Lung (tissue), 12 donors: ENCODE data around the gene RTP5. TPM values are rescaled to one million over a fixed set of nuclear protein-coding genes. Genes with fewer than 3 reads are reported as not detected.
A peak's percentile ranks its signal among the peaks of the same experiment; 100 is the strongest.

ENCODE experiments used
- ATAC-seq: fragments of 200-7000 bp; cut with Tn5 transposase; one replicate; pipeline ENCODE4 v1.9.1; 2020; ENCODE audit warnings: moderate number of reproducible peaks; ENCODE audit not compliant: insufficient read depth, low FRiP score
- DNase-seq, 3 donors: peaks; one replicate each; pipeline ENCODE4 v3.0.0-alpha.2; 2013 to 2017
- H3K27ac ChIP-seq, 2 donors: one replicate each; pipeline ENCODE4 v1.5.1; 2013; ENCODE audit warnings: mild to moderate bottlenecking in 2 of 2, moderate library complexity in 2 of 2, control low read depth in 1 of 2, inconsistent platforms in 1 of 2, low read depth in 1 of 2, low read length in 1 of 2
- H3K27me3 ChIP-seq, 3 donors: one replicate each; pipeline ENCODE4 v1.5.1; 2013; ENCODE audit warnings: low read length in 2 of 3; ENCODE audit not compliant: control insufficient read depth in 3 of 3, insufficient read depth in 3 of 3
- H3K36me3 ChIP-seq, 4 donors: one replicate each; pipeline ENCODE4 v1.5.1; 2013; ENCODE audit warnings: low read length in 4 of 4, mild to moderate bottlenecking in 1 of 4, moderate library complexity in 1 of 4; ENCODE audit not compliant: control insufficient read depth in 4 of 4, insufficient read depth in 4 of 4
- H3K4me1 ChIP-seq, 5 donors: one replicate each; pipeline ENCODE4 v1.5.1; 2013; ENCODE audit warnings: low read length in 5 of 5, mild to moderate bottlenecking in 2 of 5, moderate library complexity in 1 of 5; ENCODE audit not compliant: control insufficient read depth in 5 of 5, insufficient read depth in 5 of 5
- H3K4me3 ChIP-seq: one replicate; pipeline ENCODE4 v1.5.1; 2013; ENCODE audit warnings: mild to moderate bottlenecking, control low read depth, moderate library complexity
- H3K9ac ChIP-seq, 2 donors: one replicate each; pipeline ENCODE4 v1.5.1; 2013; ENCODE audit warnings: low read length in 2 of 2, control low read depth in 1 of 2; ENCODE audit not compliant: insufficient read depth in 1 of 2
- H3K9me3 ChIP-seq, 4 donors: one replicate each; pipeline ENCODE4 v1.5.1; 2013; ENCODE audit warnings: low read length in 3 of 4, mild to moderate bottlenecking in 1 of 4, moderate library complexity in 1 of 4; ENCODE audit not compliant: control insufficient read depth in 4 of 4, insufficient read depth in 3 of 4
- WGBS, 2 donors: extraction: QIAGEN DNeasy Blood & Tissue Kit; methylation state at CpG; one replicate each; pipeline ENCODE4 v1.1.7; 2013; 5-methylcytosine and 5-hydroxymethylcytosine counted together
- polyA plus RNA-seq, 2 donors: library from polyadenylated mRNA; stranded (reverse); fragments of 200-250 nt; gene quantifications; one replicate each; pipeline ENCODE4 v1.2.1, GENCODE V29; 2013
- total RNA-seq, 2 donors: library from RNA; depleted of rRNA in 1 of 2; stranded (reverse); fragments of >200 nt in 1 of 2; gene quantifications; one replicate each; pipeline ENCODE4 v1.2.1, GENCODE V29; 2014 to 2021
- TF ChIP-seq, protein P1 (sequence below): IDR thresholded peaks from 2 replicates; pipeline ENCODE4 v1.5.1; 2012; ENCODE audit warnings: mild to moderate bottlenecking; ENCODE audit errors: control extremely low read depth, extremely low read depth
- donor health status: control.
- donor health status: control.
- donor health status: Bipolar disorder and iron deficiency.
- donor health status: healthy.
- donor health status: DM: yes; HTN: yes; CAD: no.

RTP5 gene
- total and polyA plus RNA-seq, 4 donors: 0.08 to 0.13 (median 0.09) TPM; not detected in 1

DNA sequence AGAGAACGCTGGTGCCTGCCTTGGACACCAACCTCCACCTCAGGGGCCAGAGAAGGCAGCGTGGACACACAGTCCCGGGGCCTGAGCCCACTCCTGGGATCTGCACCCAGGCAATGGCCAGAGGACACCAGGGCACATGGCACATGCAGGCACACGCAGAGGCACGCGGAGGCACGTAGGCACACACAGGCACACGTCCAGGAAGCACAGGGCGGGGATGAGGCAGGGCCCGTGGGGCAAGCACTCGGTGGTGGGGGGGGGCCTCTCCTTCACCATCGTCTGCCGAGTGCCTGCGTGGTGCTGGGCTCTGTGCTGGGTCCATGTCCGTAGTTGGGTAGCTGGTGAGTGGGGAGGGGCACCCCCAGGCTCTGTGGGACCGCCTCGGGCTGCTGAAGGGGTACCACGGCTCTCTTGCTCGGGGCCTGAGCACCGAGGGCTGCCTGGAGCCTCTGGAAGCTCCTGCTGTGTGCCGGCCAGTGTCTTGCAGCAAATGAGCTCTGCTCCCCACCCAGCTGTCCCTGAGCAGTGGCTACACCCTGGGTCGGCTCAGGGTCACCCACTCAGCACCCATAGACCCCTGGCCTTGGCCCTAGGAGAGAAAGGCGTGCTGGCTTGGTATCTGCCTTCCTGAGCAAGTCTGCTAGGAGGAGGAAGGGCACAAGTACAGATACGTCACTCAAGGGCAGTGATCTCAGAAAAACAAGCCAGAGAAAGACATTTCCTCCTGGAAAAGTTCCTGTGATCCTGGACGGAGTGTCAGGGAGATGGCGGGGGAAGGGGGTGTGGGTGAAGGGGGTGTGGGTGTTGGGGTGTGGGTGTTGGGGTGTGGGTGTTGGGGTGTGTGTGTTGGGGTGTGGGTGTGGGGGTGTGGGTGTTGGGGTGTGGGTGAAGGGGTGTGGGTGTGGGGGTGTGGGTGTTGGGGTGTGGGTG is 26.4 kb downstream of the RTP5 start:
- Histone ChIP-seq H3K36me3 (no peaks in the 10 kb centered on the region), H3K27ac (no peak overlapping the region), H3K27me3 (peaks cover 0 to 4% (median 0%) of the 10 kb centered on the region in 3 donors), H3K4me3 (no peak overlapping the region), H3K9me3 (no peaks in the 10 kb centered on the region), H3K9ac (no peak overlapping the region), H3K4me1 (peaks cover 0 to 26% (median 2%) of the 10 kb centered on the region in 5 donors)
- no peak for ATAC-seq
- DNase-seq: peak; percentile 66 to 77 (median 71)
- TF ChIP-seq, protein P1, sequence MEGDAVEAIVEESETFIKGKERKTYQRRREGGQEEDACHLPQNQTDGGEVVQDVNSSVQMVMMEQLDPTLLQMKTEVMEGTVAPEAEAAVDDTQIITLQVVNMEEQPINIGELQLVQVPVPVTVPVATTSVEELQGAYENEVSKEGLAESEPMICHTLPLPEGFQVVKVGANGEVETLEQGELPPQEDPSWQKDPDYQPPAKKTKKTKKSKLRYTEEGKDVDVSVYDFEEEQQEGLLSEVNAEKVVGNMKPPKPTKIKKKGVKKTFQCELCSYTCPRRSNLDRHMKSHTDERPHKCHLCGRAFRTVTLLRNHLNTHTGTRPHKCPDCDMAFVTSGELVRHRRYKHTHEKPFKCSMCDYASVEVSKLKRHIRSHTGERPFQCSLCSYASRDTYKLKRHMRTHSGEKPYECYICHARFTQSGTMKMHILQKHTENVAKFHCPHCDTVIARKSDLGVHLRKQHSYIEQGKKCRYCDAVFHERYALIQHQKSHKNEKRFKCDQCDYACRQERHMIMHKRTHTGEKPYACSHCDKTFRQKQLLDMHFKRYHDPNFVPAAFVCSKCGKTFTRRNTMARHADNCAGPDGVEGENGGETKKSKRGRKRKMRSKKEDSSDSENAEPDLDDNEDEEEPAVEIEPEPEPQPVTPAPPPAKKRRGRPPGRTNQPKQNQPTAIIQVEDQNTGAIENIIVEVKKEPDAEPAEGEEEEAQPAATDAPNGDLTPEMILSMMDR: no peak
- WGBS, 2 donors: 71 to 81% methylated on average over 26 of the region's 26 CpGs

DNA sequence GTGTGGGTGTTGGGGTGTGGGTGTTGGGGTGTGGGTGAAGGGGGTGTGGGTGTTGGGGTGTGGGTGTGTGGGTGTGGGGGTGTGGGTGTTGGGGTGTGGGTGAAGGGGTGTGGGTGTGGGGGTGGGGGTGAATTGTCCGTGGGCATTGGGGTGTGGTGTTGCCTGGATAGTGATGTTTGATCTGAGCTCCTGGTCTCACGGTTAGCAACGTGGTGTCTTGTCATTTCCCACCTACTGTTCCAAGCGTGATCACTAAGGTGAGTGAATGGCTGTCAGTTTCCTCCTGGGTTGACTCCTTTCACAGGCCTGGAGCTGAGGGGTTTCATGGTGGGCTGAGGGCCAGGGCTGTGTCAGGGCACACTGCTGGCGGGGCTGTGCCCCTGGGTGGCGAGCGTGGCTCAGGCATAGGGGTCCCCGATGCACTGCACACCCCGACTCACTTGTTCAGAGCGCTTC is 27.2 kb downstream of the RTP5 start:
- ATAC-seq (no peak), DNase-seq (no peak)
- 89 to 93% methylated on average over 9 to 10 of the region's 10 CpGs for WGBS, 2 donors
- Histone ChIP-seq H3K9ac (no peak overlapping the region), H3K4me1 (peaks cover 0 to 33% (median 5%) of the 10 kb centered on the region in 5 donors), H3K27me3 (peaks cover 0 to 4% (median 0%) of the 10 kb centered on the region in 3 donors), H3K36me3 (no peaks in the 10 kb centered on the region), H3K27ac (no peak overlapping the region), H3K4me3 (no peak overlapping the region), H3K9me3 (no peaks in the 10 kb centered on the region)
- TF ChIP-seq, protein P1: no peak

DNA sequence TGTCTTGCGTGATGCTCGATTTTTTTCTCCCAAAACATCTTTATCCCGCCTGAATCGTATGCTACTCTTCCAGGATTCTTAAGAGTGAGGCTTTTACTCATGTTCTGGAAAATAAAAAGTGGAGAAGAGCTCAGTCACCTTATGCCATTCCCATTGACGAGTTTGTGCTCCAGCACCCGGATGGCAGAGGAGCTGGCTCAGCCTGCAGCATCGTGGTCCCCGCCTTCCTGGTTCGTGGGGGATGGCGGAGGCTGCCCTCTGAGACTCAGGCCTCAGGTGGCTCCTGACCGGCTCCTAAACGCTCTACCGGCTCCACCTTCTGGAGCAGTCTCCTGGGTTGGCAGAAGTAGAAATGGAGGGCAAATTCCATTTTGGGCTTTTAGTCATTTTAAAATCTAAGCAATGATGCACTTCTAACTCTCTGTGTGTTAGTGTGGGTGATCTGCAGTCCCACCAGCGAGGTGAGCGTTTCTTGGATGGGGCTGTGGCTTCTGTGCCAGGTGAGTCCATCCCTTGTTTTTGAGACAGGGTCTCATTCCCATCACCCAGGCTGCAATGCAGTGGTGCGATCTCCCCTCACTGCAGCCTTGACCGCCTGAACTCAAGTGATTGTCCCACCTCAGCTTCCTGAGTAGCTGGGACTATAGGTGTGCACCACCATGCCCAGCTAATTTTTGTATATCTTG is 27.8 kb downstream of the RTP5 start:
- no peak overlapping the region for H3K9ac ChIP-seq
- no peak for ATAC-seq
- TF ChIP-seq, protein P1: no peak
- no peak overlapping the region for H3K4me3 ChIP-seq
- H3K9me3 ChIP-seq: no peaks in the 10 kb centered on the region
- no peak for DNase-seq
- WGBS, 2 donors: 93 to 95% methylated on average over 17 of the region's 17 CpGs
- H3K4me1 ChIP-seq: peaks cover 0 to 30% (median 7%) of the 10 kb centered on the region in 5 donors
- no peaks in the 10 kb centered on the region for H3K36me3 ChIP-seq
- H3K27me3 ChIP-seq: peaks cover 0 to 4% (median 0%) of the 10 kb centered on the region in 3 donors
- H3K27ac ChIP-seq: no peak overlapping the region
